Urinary bladder (tissue), 4 donors: ENCODE measurements around the gene CTXN2. TPM values are rescaled to one million over a fixed set of nuclear protein-coding genes. Genes with fewer than 3 reads are reported as not detected.

ENCODE experiments used
- DNase-seq: peaks from one replicate; pipeline ENCODE4 v3.0.0-alpha.2; 2015; ENCODE audit errors: extremely low spot score
- H3K27ac ChIP-seq: one replicate; pipeline ENCODE4 v1.5.1; 2013; ENCODE audit warnings: low read depth, mild to moderate bottlenecking, moderate library complexity
- H3K36me3 ChIP-seq: one replicate; pipeline ENCODE4 v1.6.1; 2013; ENCODE audit warnings: mild to moderate bottlenecking, moderate library complexity; ENCODE audit not compliant: insufficient read depth
- H3K4me1 ChIP-seq: one replicate; pipeline ENCODE4 v1.6.1; 2013; ENCODE audit warnings: mild to moderate bottlenecking, moderate library complexity; ENCODE audit not compliant: insufficient read depth
- H3K4me3 ChIP-seq: one replicate; pipeline ENCODE4 v1.5.1; 2013; ENCODE audit warnings: low read depth, low read length
- WGBS: extraction: QIAGEN DNeasy Blood & Tissue Kit; methylation state at CpG from one replicate; pipeline ENCODE4 v1.1.7; 2013; 5-methylcytosine and 5-hydroxymethylcytosine counted together
- polyA plus RNA-seq: library from polyadenylated mRNA; stranded (reverse); fragments of 200-250 nt; gene quantifications from one replicate; pipeline ENCODE4 v1.2.3, GENCODE V29; 2013
- total RNA-seq: library from RNA; depleted of rRNA; stranded (reverse); fragments of >200 nt; gene quantifications from one replicate; pipeline ENCODE4 v1.2.3, GENCODE V29; 2014
- donor health status: healthy with polysubstance abuse.
- donor health status: healthy.

CTXN2 gene
- total and polyA plus RNA-seq, 2 donors: 0.06 TPM; not detected in 1

DNA sequence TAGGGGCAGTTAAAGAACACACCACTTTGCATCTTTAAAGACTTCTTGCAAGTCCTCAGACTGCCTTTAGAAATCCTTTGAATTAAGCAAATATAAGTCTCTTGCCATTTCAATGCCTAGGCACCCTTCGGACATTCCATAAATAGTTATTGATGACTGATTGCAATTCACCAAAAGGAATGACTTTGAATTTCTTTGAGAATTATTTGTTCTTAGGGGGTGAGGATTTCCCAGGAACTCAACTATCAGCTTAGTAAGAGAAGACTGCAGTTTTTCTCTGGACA, 12.9 kb upstream of the CTXN2 start:
- whole genome bisulfite sequencing: 74% methylated on average over 1 of the region's 1 CpG
- H3K4me1 ChIP-seq: peaks cover 2% of the 10 kb centered on the region
- H3K4me3 ChIP-seq: no peak overlapping the region
- H3K36me3 ChIP-seq: no peaks in the 10 kb centered on the region
- no peak overlapping the region for H3K27ac ChIP-seq
- DNase-seq: no peak

DNA sequence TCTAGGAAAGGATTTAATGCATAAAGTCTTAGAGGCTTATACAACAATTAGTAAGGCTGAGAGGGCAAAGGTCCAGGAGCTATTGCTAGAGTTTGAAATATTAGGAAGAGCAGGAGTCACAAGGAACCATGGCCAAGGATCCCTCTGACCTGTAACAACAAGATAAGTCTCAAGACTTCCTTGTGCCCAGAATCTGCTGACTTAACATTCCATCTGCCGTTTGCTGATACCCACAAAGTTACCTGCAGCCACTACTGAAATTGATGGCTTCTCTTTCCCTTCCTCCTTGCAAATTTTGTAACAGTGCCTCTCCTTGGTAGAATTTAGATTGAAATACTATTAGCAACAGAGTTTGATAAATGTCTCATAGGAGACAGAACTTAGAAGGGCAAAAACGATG, 8.7 kb upstream of the CTXN2 start:
- 57% methylated on average over 2 of the region's 2 CpGs for WGBS
- Histone ChIP-seq H3K36me3 (no peaks in the 10 kb centered on the region), H3K4me1 (peaks cover under 1% of the 10 kb centered on the region), H3K27ac (no peak overlapping the region), H3K4me3 (no peak overlapping the region)
- DNase-seq: no peak

DNA sequence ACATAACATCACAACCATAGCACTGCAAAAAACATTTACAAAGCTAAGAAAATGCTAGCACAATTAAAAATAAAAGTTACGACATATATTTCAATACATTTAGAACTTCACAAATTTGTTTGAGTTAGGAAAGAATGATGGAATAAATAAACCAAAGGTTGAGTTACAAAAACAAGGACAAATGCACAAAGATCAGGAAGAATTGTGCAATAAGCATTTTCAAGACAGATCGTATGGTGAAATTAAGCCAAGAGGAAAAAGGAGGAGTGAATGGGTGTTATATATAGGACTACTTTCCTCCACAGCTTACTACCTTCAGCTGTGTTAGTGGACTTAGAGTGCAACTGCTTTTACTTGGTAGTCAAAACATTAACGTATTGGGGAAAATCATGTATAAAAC, 5.9 kb upstream of the CTXN2 start:
- H3K27ac ChIP-seq: no peak overlapping the region
- H3K4me3 ChIP-seq: no peak overlapping the region
- H3K36me3 ChIP-seq: no peaks in the 10 kb centered on the region
- DNase-seq: no peak
- 82% methylated on average over 3 of the region's 3 CpGs for WGBS
- H3K4me1 ChIP-seq: no peaks in the 10 kb centered on the region

DNA sequence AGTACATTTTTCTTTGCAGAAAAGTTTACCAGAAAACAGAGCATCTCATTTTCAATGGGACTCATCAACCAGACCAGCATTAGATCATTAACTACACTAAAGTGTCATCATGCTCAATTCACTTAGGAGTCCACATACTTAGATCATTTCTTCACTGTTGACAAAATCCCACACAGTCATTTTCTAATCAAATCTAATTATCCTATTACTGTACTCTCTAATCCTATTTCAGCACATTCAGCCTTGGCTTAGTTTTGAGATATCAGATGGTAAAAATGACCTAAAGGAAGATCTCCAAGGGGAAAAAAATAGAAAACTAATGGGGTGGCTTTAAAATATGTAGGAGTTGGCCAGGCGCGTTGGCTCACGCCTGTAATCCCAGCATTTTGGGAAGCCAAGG, 5.2 kb upstream of the CTXN2 start:
- 94% methylated on average over 3 of the region's 3 CpGs for WGBS
- no peak overlapping the region for H3K4me3 ChIP-seq

DNA sequence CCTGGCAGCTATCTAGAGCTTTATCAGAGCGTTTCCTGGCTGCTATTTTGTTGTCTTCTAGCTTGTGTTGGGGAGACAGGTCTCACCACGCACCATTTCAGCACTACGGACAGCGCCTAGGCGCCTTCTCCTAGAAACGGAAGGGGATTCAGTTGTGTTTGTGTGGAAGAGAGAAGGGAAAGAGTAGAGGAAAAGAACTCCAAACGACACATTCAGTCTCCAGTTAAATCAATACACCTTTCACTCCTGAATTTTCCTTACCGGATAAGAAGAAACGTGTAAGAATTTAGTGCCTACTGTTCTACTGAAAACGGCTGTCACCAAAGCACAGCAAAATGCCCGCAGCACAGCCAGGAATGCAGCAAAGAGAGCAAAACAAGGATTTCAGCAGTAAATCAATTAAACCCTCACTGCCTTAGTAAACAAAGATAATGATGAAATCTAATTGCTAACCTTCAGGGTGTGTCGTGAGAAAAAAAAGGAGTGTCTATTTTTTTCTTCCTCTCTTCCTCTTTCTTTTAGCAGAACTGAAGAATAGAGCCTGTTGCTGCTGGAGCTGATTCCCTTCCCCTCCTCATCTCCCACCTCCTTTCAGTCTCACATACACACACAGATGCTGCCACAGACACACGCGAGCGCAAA, 412 bp upstream of the CTXN2 start:
- H3K27ac ChIP-seq: no peak overlapping the region
- WGBS: 3% methylated on average over 15 of the region's 15 CpGs
- no peaks in the 10 kb centered on the region for H3K36me3 ChIP-seq
- peak; percentile 53 for DNase-seq
- no peaks in the 10 kb centered on the region for H3K4me1 ChIP-seq
- no peak overlapping the region for H3K4me3 ChIP-seq

More for the DNA sequence above, 5.2 kb upstream of the CTXN2 start:
- DNase-seq: no peak
- H3K27ac ChIP-seq: no peak overlapping the region
- no peaks in the 10 kb centered on the region for H3K4me1 ChIP-seq
- no peaks in the 10 kb centered on the region for H3K36me3 ChIP-seq

DNA sequence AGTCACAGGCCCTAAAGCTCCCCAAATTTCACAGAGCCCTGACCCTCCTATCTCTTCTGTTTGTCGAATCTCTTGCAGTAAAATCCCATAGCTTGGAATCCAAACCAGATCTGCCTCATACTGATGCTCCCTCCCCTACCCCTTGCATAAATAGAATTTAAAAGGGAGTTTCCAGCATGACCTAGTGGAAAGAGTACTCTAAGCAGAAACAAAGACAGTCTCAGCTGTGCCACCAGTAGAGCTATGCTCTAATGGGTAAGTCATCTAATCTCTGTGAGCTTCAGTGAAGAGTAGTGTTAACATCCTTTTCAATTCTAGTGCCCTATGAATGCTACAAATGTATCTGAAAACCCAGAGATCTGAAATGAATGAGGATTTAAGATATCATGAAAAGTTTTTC, 10.6 kb downstream of the CTXN2 start:
- WGBS: 70% methylated on average over 1 of the region's 1 CpG
- H3K36me3 ChIP-seq: no peaks in the 10 kb centered on the region
- no peaks in the 10 kb centered on the region for H3K4me1 ChIP-seq

DNA sequence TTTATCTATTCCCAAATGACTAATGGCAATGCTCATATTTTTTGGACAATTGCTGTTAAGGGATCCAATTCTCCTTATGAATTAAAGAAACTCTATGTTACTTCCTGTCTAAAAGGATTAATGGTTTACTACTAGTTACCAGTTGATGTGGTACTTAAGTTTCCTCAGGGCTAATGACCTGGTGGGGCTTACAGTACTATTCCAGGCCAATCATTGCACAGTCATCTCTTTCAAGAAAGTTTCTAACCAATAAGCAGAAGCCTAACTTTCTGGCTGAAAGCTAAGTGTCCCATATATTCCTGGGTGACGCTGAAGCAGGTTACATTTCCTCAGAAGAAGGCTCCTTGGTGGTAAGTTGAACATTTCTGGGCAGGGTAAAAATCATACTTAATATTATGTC, 14.5 kb downstream of the CTXN2 start, which contains the start of gene SLC12A1:
Gene SLC12A1 (plus strand): TSS at position 322 of the 400 bp plus-strand sequence. CDS start 1,418 bp downstream, outside the sequence.
- 89% methylated on average over 1 of the region's 1 CpG for WGBS
- Histone ChIP-seq H3K4me3 (no peak within 1 kb of the TSS), H3K36me3 (no peaks in the 10 kb centered on the region), H3K4me1 (no peaks in the 10 kb centered on the region), H3K27ac (no peak within 1 kb of the TSS)
- no peak for DNase-seq

More for the DNA sequence above, 10.6 kb downstream of the CTXN2 start:
- H3K27ac ChIP-seq: no peak overlapping the region
- DNase-seq: no peak
- no peak overlapping the region for H3K4me3 ChIP-seq

DNA sequence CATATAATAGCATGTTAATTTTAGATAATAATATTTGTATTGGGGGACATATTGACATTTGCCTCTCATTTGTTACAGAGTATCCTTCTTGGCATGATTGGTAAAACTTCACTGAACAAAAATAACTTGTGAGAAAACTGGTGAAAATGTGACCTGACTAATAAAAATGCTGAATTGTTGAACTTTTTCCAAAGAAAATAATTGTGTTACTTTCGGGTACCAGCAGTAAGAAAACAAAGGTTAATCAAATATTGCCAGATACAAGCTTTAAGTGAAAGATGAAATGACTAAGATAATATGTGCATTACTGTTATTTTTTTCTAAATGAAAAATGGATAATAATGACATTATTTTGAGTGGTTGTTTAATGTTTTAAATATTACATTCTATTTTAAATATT, 29.8 kb downstream of the CTXN2 start:
- Histone ChIP-seq H3K27ac (no peak overlapping the region), H3K4me1 (no peaks in the 10 kb centered on the region), H3K36me3 (no peaks in the 10 kb centered on the region), H3K4me3 (no peak overlapping the region)
- DNase-seq: no peak
- 64% methylated on average over 1 of the region's 1 CpG for WGBS

DNA sequence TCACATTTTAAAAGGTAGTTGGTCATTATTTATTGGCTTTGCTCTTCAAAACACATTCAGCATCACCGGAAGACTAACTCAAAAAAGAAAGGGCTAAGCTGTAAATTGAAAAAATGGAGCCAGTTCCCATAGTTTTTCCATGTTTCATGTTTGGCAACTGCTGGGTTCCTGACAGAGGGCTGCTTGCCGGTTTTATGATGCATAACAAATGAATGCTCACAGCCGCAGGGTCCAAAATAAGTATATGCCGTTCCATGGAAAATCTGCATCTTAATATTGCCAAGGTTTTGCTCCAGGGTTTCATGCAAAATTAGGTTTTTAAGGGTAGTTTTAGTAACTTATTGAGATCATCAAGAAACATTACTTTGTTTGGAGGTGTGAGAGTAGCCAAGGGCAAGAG, 30.4 kb downstream of the CTXN2 start:
- 74% methylated on average over 4 of the region's 4 CpGs for WGBS
- no peaks in the 10 kb centered on the region for H3K4me1 ChIP-seq
- DNase-seq: no peak
- no peaks in the 10 kb centered on the region for H3K36me3 ChIP-seq
- no peak overlapping the region for H3K27ac ChIP-seq
- H3K4me3 ChIP-seq: no peak overlapping the region

DNA sequence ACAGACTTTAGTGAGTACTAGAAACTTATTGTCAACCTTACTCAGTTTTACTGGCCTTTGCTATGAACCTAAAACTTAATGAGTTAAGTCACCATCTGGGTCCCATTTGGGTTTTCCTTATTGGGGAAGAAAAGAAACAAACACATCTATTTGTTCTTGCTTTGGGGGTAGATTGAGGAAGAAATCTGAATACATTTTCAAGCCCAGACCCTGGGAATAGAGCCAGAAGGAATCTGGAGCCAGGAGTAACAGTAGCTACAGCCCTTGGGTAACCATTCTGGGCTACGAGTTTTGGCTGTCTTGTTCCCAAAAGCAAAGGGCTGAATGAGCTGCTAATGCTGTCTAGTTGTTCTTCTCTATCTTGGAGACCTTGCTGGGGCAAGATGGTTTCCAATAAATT, 31.2 kb downstream of the CTXN2 start:
- no peaks in the 10 kb centered on the region for H3K4me1 ChIP-seq
- no peaks in the 10 kb centered on the region for H3K36me3 ChIP-seq
- DNase-seq: no peak
- H3K27ac ChIP-seq: no peak overlapping the region
- WGBS: 36% methylated on average over 1 of the region's 1 CpG
- H3K4me3 ChIP-seq: no peak overlapping the region

DNA sequence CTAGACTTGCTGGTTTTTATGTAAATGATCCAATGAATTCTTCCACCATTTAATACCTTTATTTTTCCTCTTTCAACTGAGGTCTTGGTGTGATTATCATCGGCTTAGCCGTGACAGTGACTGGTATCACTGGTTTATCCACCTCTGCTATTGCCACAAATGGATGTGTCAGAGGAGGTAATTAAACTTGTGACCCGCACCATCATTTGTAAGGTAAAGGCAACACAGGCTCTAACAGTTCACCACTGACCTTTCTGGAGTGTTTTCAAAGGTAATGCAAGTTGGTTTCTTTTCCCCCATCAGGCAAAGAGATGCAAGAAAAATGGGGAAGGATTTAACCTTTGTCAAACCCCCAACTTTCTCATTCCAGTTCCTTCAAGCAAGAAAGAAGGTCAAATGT, 34.3 kb downstream of the CTXN2 start:
- Histone ChIP-seq H3K4me1 (no peaks in the 10 kb centered on the region), H3K36me3 (no peaks in the 10 kb centered on the region), H3K27ac (no peak overlapping the region), H3K4me3 (no peak overlapping the region)
- WGBS: 76% methylated on average over 3 of the region's 3 CpGs
- DNase-seq: no peak

DNA sequence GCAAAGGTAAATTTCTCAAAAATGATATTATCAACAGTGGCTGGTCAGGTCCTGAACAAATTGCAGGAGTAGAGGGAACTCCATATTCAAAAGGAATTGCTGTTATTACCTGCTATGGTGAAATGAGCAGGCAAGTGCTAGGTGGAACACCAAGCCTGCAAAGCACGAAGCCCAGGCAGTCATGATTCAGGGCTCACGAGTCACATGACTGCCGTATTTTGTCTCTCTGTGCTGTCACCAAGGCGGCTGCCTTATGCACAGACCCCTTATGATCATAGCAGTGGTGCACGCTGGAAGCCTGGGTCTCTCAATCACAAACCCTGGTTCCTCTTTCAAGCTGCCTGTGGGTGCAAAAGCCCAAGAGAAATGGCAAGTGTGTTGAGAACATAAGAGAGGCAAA, 39.0 kb downstream of the CTXN2 start:
- Histone ChIP-seq H3K4me1 (no peaks in the 10 kb centered on the region), H3K4me3 (no peak overlapping the region), H3K36me3 (no peaks in the 10 kb centered on the region), H3K27ac (no peak overlapping the region)
- no peak for DNase-seq
- 78% methylated on average over 5 of the region's 5 CpGs for WGBS

DNA sequence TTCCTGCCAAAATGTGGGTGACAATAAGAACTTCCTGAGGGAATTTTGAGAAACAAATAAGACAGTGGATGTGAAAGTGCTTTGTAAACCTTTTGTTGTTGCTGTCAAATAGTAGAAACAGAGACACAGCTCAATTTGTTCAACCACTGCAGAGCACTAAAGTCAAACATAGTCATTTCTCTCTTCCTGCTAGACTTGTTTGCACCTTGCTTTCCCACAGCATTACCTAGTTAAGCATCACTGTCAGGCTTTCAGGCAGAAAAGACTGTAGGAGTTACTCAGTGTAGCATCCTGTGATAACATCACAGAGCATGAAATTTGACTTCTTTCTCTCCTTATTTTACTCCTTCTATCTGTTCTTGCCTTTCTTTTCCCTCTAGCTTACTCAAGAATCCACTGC, 41.8 kb downstream of the CTXN2 start:
- DNase-seq: no peak
- H3K36me3 ChIP-seq: no peaks in the 10 kb centered on the region
- H3K4me3 ChIP-seq: no peak overlapping the region
- H3K27ac ChIP-seq: no peak overlapping the region
- H3K4me1 ChIP-seq: no peaks in the 10 kb centered on the region

DNA sequence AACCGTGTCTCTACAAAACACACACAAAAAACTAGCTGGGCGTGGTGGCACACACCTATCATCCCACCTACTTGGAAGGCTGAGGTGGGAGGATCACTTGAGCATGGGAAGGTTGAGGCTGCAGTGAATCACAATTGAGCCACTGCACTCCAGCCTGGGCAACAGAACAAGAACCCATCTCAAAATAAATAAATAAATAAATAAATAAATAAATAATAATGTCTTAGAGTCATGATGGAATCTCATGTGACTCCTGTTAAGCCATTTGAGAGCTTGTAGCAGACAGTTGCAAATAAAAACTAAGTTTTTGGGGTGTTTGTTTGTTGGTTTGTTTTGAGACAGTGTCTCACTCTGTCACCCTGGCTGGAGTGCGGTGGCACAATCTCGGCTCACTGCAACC, 47.9 kb downstream of the CTXN2 start:
- WGBS: 93% methylated on average over 4 of the region's 4 CpGs
- Histone ChIP-seq H3K27ac (no peak overlapping the region), H3K4me3 (no peak overlapping the region), H3K36me3 (no peaks in the 10 kb centered on the region), H3K4me1 (no peaks in the 10 kb centered on the region)
- no peak for DNase-seq

DNA sequence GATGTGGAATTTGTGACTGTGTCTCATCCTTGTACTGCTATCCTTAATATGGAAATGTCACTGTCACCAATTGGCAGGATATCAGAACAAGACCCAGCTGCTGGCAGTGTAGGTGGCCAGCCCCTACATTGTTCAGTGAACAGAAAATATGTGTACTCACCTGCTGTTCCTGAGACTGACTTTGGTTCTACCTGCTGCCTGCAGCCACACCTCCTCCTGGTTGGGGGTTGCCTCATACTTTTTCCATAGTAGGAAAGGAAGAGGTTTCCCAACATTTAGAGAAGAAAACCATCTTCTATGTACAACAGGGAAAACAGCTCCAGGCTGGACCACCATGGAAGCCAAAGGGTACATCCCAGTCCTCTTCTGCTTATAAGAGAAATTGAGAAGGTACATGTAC, 50.5 kb downstream of the CTXN2 start:
- Histone ChIP-seq H3K27ac (no peak overlapping the region), H3K4me3 (no peak overlapping the region), H3K36me3 (no peaks in the 10 kb centered on the region), H3K4me1 (no peaks in the 10 kb centered on the region)
- DNase-seq: no peak
